Activated T-helper 1 cell treated with anti-CD3 and anti-CD28 coated beads, Interleukin-12 subunit alpha, Interleukin-12 subunit beta, Interleukin-2, Interleukin-4 antibody, amounts not matched to agents 30 ng/mL and 10 ng/mL and 1 ng/mL, durations not matched to agents 14 hours and 24 hours and 36 hours (primary cell): ENCODE data around the gene TAS2R39. TPM values are rescaled to one million over a fixed set of nuclear protein-coding genes. Genes with fewer than 3 reads are reported as not detected.
"Not testable (repeated sequence)": the region's sequence is repeated elsewhere in the genome, so short reads cannot be mapped to it uniquely, and the experiment has no call there.

ENCODE experiments used
- DNase-seq: peaks from one replicate; pipeline ENCODE4 v3.0.0; 2021; ENCODE audit warnings: low spot score
- H3K27ac Mint-ChIP-seq: one replicate; pipeline ENCODE4 v1.8.0; 2021; ENCODE audit warnings: mild to moderate bottlenecking, mixed read lengths
- H3K27me3 Mint-ChIP-seq: one replicate; pipeline ENCODE4 v1.8.0; 2022; ENCODE audit warnings: mild to moderate bottlenecking, moderate library complexity, mixed read lengths; ENCODE audit not compliant: insufficient read depth
- H3K36me3 Mint-ChIP-seq: one replicate; pipeline ENCODE4 v1.8.0; 2021; ENCODE audit warnings: low read depth, mixed read lengths
- H3K4me1 Mint-ChIP-seq: one replicate; pipeline ENCODE4 v1.8.0; 2021; ENCODE audit warnings: low read depth, mixed read lengths
- H3K4me3 Mint-ChIP-seq: one replicate; pipeline ENCODE4 v1.8.0; 2021; ENCODE audit warnings: mild to moderate bottlenecking, moderate library complexity, mixed read lengths
- H3K9me3 Mint-ChIP-seq: one replicate; pipeline ENCODE4 v1.8.0; 2021; ENCODE audit warnings: mixed read lengths
- intact Hi-C: fragments of 100-400 bp; cut with micrococcal nuclease; formaldehyde crosslinking; loops from one replicate; pipeline ENCODE4 v1.15.1; 2024
- total RNA-seq: library from RNA; stranded (reverse); gene quantifications from 2 replicates; pipeline ENCODE4 v1.2.3, GENCODE V29; 2022

TAS2R39 gene
- total RNA-seq, 1 donor from 2014 or later: not detected

- Mint-ChIP-seq H3K27ac (no peak overlapping the region), H3K27me3 (no peaks in the 10 kb centered on the region), H3K4me1 (no peaks in the 10 kb centered on the region), H3K4me3 (no peak overlapping the region), H3K36me3 (no peaks in the 10 kb centered on the region), H3K9me3 (no peaks in the 10 kb centered on the region)
- DNase-seq: no peak
- intact Hi-C loops: no loop called here
These were observed 10.7 kb downstream of the TAS2R39 start for GRCh38 chr7:143193880-143194279.

GRCh38 chr7:143199040-143199439 is 15.8 kb downstream of the TAS2R39 start:
- no peaks in the 10 kb centered on the region for H3K36me3 Mint-ChIP-seq
- DNase-seq: no peak
- H3K27me3 Mint-ChIP-seq: peaks cover 13% of the 10 kb centered on the region
- no peaks in the 10 kb centered on the region for H3K9me3 Mint-ChIP-seq
- no peaks in the 10 kb centered on the region for H3K4me1 Mint-ChIP-seq
- intact Hi-C loops: no loop called here
- H3K27ac Mint-ChIP-seq: no peak overlapping the region
- H3K4me3 Mint-ChIP-seq: no peak overlapping the region

GRCh38 chr7:143202161-143202560 is 18.9 kb downstream of the TAS2R39 start:
- no peak for DNase-seq
- Mint-ChIP-seq H3K4me1 (peaks cover 10% of the 10 kb centered on the region), H3K27me3 (peaks cover 13% of the 10 kb centered on the region), H3K36me3 (no peaks in the 10 kb centered on the region), H3K4me3 (no peak overlapping the region), H3K27ac (no peak overlapping the region), H3K9me3 (no peaks in the 10 kb centered on the region)
- intact Hi-C loops: no loop called here

- Mint-ChIP-seq H3K27me3 (peaks cover 13% of the 10 kb centered on the region), H3K27ac (no peak overlapping the region), H3K36me3 (no peaks in the 10 kb centered on the region), H3K9me3 (no peaks in the 10 kb centered on the region), H3K4me3 (no peak overlapping the region), H3K4me1 (peaks cover 10% of the 10 kb centered on the region)
- intact Hi-C loops: no loop called here
- DNase-seq: no peak
These were observed 20.2 kb downstream of the TAS2R39 start for GRCh38 chr7:143203386-143203785.

GRCh38 chr7:143205560-143206293 is 22.5 kb downstream of the TAS2R39 start:
- Mint-ChIP-seq H3K4me3 (no peak overlapping the region), H3K36me3 (no peaks in the 10 kb centered on the region), H3K27me3 (peaks cover 5% of the 10 kb centered on the region), H3K9me3 (no peaks in the 10 kb centered on the region), H3K27ac (peak overlapping the region; percentile 8), H3K4me1 (peaks cover 10% of the 10 kb centered on the region)
- intact Hi-C loops: no loop called here
- DNase-seq: no peak

- Mint-ChIP-seq H3K9me3 (no peaks in the 10 kb centered on the region), H3K36me3 (no peaks in the 10 kb centered on the region), H3K27me3 (no peaks in the 10 kb centered on the region), H3K27ac (no peak overlapping the region), H3K4me3 (no peak overlapping the region), H3K4me1 (peaks cover 9% of the 10 kb centered on the region)
- no peak for DNase-seq
- intact Hi-C loops: loop anchor here (10.0 kb wide), 3 partner anchors 576 to 886 kb away; no protein-coding TSS in a partner anchor
These were observed 27.3 kb downstream of the TAS2R39 start for GRCh38 chr7:143210541-143210940.

GRCh38 chr7:143213478-143213877 is 30.3 kb downstream of the TAS2R39 start:
- not testable (repeated sequence) for H3K4me3 Mint-ChIP-seq, H3K27me3 Mint-ChIP-seq, DNase-seq, H3K36me3 Mint-ChIP-seq, H3K4me1 Mint-ChIP-seq, H3K27ac Mint-ChIP-seq, H3K9me3 Mint-ChIP-seq
- intact Hi-C loops: loop anchor here (10.0 kb wide), 3 partner anchors 579 to 889 kb away; no protein-coding TSS in a partner anchor

GRCh38 chr7:143214789-143215679 is 31.8 kb downstream of the TAS2R39 start:
- no peak overlapping the region for H3K27ac Mint-ChIP-seq
- no peaks in the 10 kb centered on the region for H3K4me1 Mint-ChIP-seq
- no peaks in the 10 kb centered on the region for H3K36me3 Mint-ChIP-seq
- DNase-seq: peak; percentile 57
- intact Hi-C loops: loop anchor here (1.0 to 10.0 kb wide), 9 partner anchors 207 to 890 kb away; no protein-coding TSS in a partner anchor
- H3K4me3 Mint-ChIP-seq: no peak overlapping the region
- H3K9me3 Mint-ChIP-seq: no peaks in the 10 kb centered on the region
- H3K27me3 Mint-ChIP-seq: peaks cover 14% of the 10 kb centered on the region

GRCh38 chr7:143216151-143216550 is 32.9 kb downstream of the TAS2R39 start:
- Mint-ChIP-seq H3K9me3 (no peaks in the 10 kb centered on the region), H3K4me1 (no peaks in the 10 kb centered on the region), H3K27me3 (peaks cover 14% of the 10 kb centered on the region), H3K36me3 (no peaks in the 10 kb centered on the region), H3K4me3 (no peak overlapping the region), H3K27ac (no peak overlapping the region)
- DNase-seq: no peak
- intact Hi-C loops: loop anchor here (5.0 to 10.0 kb wide), 5 partner anchors 581 to 891 kb away; no protein-coding TSS in a partner anchor

- H3K27me3 Mint-ChIP-seq: peaks cover 19% of the 10 kb centered on the region
- no peaks in the 10 kb centered on the region for H3K4me1 Mint-ChIP-seq
- intact Hi-C loops: loop anchor here (5.0 to 10.0 kb wide), 5 partner anchors 582 to 892 kb away; no protein-coding TSS in a partner anchor
- no peak for DNase-seq
- H3K9me3 Mint-ChIP-seq: no peaks in the 10 kb centered on the region
- H3K36me3 Mint-ChIP-seq: no peaks in the 10 kb centered on the region
- no peak overlapping the region for H3K27ac Mint-ChIP-seq
- H3K4me3 Mint-ChIP-seq: no peak overlapping the region
These were observed 33.5 kb downstream of the TAS2R39 start for GRCh38 chr7:143216686-143217085.

- Mint-ChIP-seq H3K4me3 (no peak overlapping the region), H3K9me3 (no peaks in the 10 kb centered on the region), H3K36me3 (no peaks in the 10 kb centered on the region), H3K27ac (no peak overlapping the region), H3K4me1 (no peaks in the 10 kb centered on the region), H3K27me3 (peaks cover 26% of the 10 kb centered on the region)
- DNase-seq: no peak
- intact Hi-C loops: loop anchor here (5.0 to 10.0 kb wide), 5 partner anchors 583 to 893 kb away; no protein-coding TSS in a partner anchor
These were observed 34.6 kb downstream of the TAS2R39 start for GRCh38 chr7:143217806-143218205.

GRCh38 chr7:143221286-143221685 is 38.1 kb downstream of the TAS2R39 start:
- intact Hi-C loops: no loop called here
- Mint-ChIP-seq H3K4me1 (no peaks in the 10 kb centered on the region), H3K36me3 (no peaks in the 10 kb centered on the region), H3K27ac (no peak overlapping the region), H3K4me3 (no peak overlapping the region), H3K9me3 (no peaks in the 10 kb centered on the region), H3K27me3 (peaks cover 38% of the 10 kb centered on the region)
- no peak for DNase-seq

- no peaks in the 10 kb centered on the region for H3K4me1 Mint-ChIP-seq
- intact Hi-C loops: no loop called here
- no peaks in the 10 kb centered on the region for H3K36me3 Mint-ChIP-seq
- no peak within 1 kb of the TSS for H3K4me3 Mint-ChIP-seq
- no peak for DNase-seq
- H3K9me3 Mint-ChIP-seq: no peaks in the 10 kb centered on the region
- H3K27me3 Mint-ChIP-seq: peaks cover 38% of the 10 kb centered on the region
- no peak within 1 kb of the TSS for H3K27ac Mint-ChIP-seq
These were observed 38.5 kb downstream of the TAS2R39 start, which contains the start of gene TAS2R40 for GRCh38 chr7:143221737-143222136. TAS2R40 (plus strand) TSS chr7:143222037; CDS start chr7:143222079, 42 bp downstream.
